Measurements from ENCODE around the gene PBX3. TPM values are rescaled to one million over a fixed set of nuclear protein-coding genes. Genes with fewer than 3 reads are reported as not detected.

The PBX3 gene
- total and polyA plus RNA-seq, 2 donors (not counting 1 experiment from before 2014, with no cell fraction given): 15.5 to 39.0 TPM

DNA sequence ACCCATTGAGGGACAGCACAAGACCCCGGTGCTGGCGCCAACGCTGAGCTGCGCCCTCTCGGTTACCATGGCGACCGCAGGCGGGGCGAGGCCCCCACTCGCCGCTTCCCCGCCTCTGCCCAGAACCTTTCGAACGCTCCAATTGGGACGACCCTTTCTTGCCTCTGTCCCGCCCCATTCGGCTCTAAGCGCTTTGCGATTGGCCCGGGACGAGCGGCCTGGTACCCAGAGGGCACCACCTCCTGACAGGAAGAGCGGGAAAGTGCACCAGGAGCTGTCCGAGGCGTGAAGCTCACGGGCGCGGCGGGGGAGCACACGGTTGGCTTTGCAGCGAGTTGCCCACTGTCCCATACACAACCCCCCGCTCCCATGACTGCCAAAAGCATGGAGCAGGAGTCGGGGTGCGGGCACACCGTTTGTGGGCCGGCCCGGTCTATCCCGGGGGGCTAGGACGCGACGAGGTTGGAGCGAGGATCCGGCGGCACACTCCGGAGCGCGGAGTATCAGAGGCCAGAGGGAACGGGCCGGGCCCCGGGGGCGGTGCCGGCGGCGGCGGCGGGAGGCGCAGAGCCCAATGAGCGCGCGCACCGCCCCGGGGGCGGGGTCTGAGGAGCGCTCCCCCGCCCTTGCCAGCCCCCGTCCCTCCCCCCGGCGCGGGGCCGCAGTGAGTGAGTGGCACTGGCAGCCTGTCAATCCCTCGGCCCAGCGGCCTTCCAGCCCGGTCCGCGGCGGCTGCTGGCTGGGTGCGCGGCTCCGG, 978 bp upstream of the PBX3 start:
- Mint-ChIP-seq H3K9me3 (ENCODE audit: insufficient read depth) (no peaks in the 10 kb centered on the region), H3K4me1 (peaks cover 36% of the 10 kb centered on the region), H3K27me3 (no peaks in the 10 kb centered on the region), H3K4me3 (peak overlapping the region; percentile 97), H3K27ac (peak overlapping the region; percentile 97)
- H3K27ac ChIP-seq (ENCODE audit: low read length in 2 of 2): peak overlapping the region; percentile 77 to 83
- H3K9me3 ChIP-seq (ENCODE audit: control extremely low read depth in 1 of 3, control insufficient read depth in 2 of 3, insufficient read depth in 1 of 3, low read length in 2 of 3): no peaks in the 10 kb centered on the region
- POLR2A ChIA-PET: interaction anchor here (0.7 to 1.5 kb wide), 2 partner anchors 39 to 343 kb away, joined by 3 to 11 read pairs; partner anchors contain the start of gene MAPKAP1
- peak overlapping the region; percentile 89 for H3K9ac ChIP-seq (ENCODE audit: low read length)
- under 1% methylated on average over 79 of the region's 79 CpGs for WGBS (ENCODE audit: insufficient coverage)
- TF ChIP-seq, protein P1, sequence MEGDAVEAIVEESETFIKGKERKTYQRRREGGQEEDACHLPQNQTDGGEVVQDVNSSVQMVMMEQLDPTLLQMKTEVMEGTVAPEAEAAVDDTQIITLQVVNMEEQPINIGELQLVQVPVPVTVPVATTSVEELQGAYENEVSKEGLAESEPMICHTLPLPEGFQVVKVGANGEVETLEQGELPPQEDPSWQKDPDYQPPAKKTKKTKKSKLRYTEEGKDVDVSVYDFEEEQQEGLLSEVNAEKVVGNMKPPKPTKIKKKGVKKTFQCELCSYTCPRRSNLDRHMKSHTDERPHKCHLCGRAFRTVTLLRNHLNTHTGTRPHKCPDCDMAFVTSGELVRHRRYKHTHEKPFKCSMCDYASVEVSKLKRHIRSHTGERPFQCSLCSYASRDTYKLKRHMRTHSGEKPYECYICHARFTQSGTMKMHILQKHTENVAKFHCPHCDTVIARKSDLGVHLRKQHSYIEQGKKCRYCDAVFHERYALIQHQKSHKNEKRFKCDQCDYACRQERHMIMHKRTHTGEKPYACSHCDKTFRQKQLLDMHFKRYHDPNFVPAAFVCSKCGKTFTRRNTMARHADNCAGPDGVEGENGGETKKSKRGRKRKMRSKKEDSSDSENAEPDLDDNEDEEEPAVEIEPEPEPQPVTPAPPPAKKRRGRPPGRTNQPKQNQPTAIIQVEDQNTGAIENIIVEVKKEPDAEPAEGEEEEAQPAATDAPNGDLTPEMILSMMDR (IDR thresholded peaks at IDR 0.05): no peak
- no peak for TF ChIP-seq EZH2 (IDR thresholded peaks at IDR 0.05; ENCODE audit: borderline replicate concordance, insufficient read depth, low read depth, low read length, poor library complexity, severe bottlenecking)
- ATAC-seq (ENCODE audit: low read depth): peak; percentile 81
- intact Hi-C loops (cut with micrococcal nuclease): loop anchor here (1.0 to 5.0 kb wide), 12 partner anchors 13 to 976 kb away; partner anchors contain the start of genes GOLGA1, HSPA5 and MAPKAP1
- H3K4me1 ChIP-seq (ENCODE audit: control insufficient read depth in 2 of 2, insufficient read depth in 2 of 2, low read length in 2 of 2): peaks cover 16% of the 10 kb centered on the region in 2 donors
- H4K20me1 ChIP-seq (ENCODE audit: control insufficient read depth, insufficient read depth, low read length, poor library complexity, severe bottlenecking): no peaks in the 10 kb centered on the region
- H3K27me3 ChIP-seq (replicated peaks in 1 of 4; ENCODE audit: control extremely low read depth in 1 of 4, control insufficient read depth in 3 of 4, insufficient read depth in 4 of 4, low read length in 3 of 4): no peaks in the 10 kb centered on the region
- no peaks in the 10 kb centered on the region for H3K36me3 ChIP-seq (replicated peaks in 1 of 2; ENCODE audit: control extremely low read depth in 1 of 2, control insufficient read depth in 1 of 2, extremely low read depth in 1 of 2, insufficient read depth in 2 of 2, low read length in 1 of 2)
- peaks cover 25% of the 10 kb centered on the region for H3K79me2 ChIP-seq (ENCODE audit: control insufficient read depth, insufficient read depth, low read length)
- H2AFZ ChIP-seq (ENCODE audit: insufficient read depth, low read depth, low read length, poor library complexity, severe bottlenecking): peak overlapping the region; percentile 83
- peak overlapping the region; percentile 96 for H3K4me2 ChIP-seq (replicated peaks; ENCODE audit: low read depth, low read length, poor library complexity, severe bottlenecking)
- peak overlapping the region; percentile 47 to 95 (median 82) for H3K4me3 ChIP-seq (ENCODE audit: control extremely low read depth in 1 of 5, extremely low read depth in 1 of 5, insufficient read depth in 1 of 5, low read depth in 2 of 5, low read length in 4 of 5)
- DNase-seq: peak; percentile 95
- CTCF ChIA-PET: interaction anchor here (0.9 to 1.9 kb wide), 6 partner anchors 13 to 745 kb away, joined by 3 to 5 read pairs (median 4); partner anchors contain the start of gene MAPKAP1

DNA sequence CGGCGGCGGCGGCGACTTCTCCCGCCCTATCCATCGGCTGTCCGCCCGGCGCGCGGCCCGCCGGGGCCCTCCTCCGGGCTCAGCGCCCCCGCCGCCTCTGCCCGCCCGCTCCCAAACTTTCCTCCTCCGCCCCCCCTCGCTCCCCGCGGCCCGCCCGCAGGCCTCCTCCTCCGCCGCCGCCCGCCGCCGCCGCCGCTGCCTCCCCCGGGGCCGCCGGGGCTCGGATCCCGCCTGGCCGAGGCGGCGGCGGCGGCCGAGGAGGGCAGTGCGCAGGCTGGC, 460 bp upstream of the PBX3 start:
- TF ChIP-seq, protein P1 (IDR thresholded peaks at IDR 0.05): no peak
- TF ChIP-seq EZH2 (IDR thresholded peaks at IDR 0.05; ENCODE audit: borderline replicate concordance, insufficient read depth, low read depth, low read length, poor library complexity, severe bottlenecking): no peak
- H3K27ac Mint-ChIP-seq: peak overlapping the region; percentile 97
- Histone ChIP-seq H3K79me2 (ENCODE audit: control insufficient read depth, insufficient read depth, low read length) (peaks cover 28% of the 10 kb centered on the region), H3K27ac (ENCODE audit: low read length in 2 of 2) (no peak overlapping the region), H3K36me3 (replicated peaks in 1 of 2; ENCODE audit: control extremely low read depth in 1 of 2, control insufficient read depth in 1 of 2, extremely low read depth in 1 of 2, insufficient read depth in 2 of 2, low read length in 1 of 2) (no peaks in the 10 kb centered on the region), H2AFZ (ENCODE audit: insufficient read depth, low read depth, low read length, poor library complexity, severe bottlenecking) (peak overlapping the region; percentile 83), H3K9me3 (ENCODE audit: control extremely low read depth in 1 of 3, control insufficient read depth in 2 of 3, insufficient read depth in 1 of 3, low read length in 2 of 3) (no peaks in the 10 kb centered on the region), H4K20me1 (ENCODE audit: control insufficient read depth, insufficient read depth, low read length, poor library complexity, severe bottlenecking) (no peaks in the 10 kb centered on the region), H3K4me1 (ENCODE audit: control insufficient read depth in 2 of 2, insufficient read depth in 2 of 2, low read length in 2 of 2) (peaks cover 16% of the 10 kb centered on the region in 2 donors), H3K4me2 (replicated peaks; ENCODE audit: low read depth, low read length, poor library complexity, severe bottlenecking) (peak overlapping the region; percentile 96), H3K9ac (ENCODE audit: low read length) (peak overlapping the region; percentile 89), H3K27me3 (replicated peaks in 1 of 4; ENCODE audit: control extremely low read depth in 1 of 4, control insufficient read depth in 3 of 4, insufficient read depth in 4 of 4, low read length in 3 of 4) (no peaks in the 10 kb centered on the region), H3K4me3 (ENCODE audit: control extremely low read depth in 1 of 5, extremely low read depth in 1 of 5, insufficient read depth in 1 of 5, low read depth in 2 of 5, low read length in 4 of 5) (peak overlapping the region in 3 of 5 experiments; percentile 79 to 95 (median 82))
- intact Hi-C loops (cut with micrococcal nuclease): loop anchor here (1.0 to 5.0 kb wide), 12 partner anchors 13 to 976 kb away; partner anchors contain the start of genes GOLGA1, HSPA5 and MAPKAP1
- ChIA-PET POLR2A (interaction anchor here (1.5 kb wide), 1 partner anchor 40 kb away, joined by 11 read pairs; the partner anchor contains the start of gene MAPKAP1), CTCF (interaction anchor here (1.3 kb wide), 1 partner anchor 40 kb away, joined by 3 read pairs; the partner anchor contains the start of gene MAPKAP1)
- H3K9me3 Mint-ChIP-seq (ENCODE audit: insufficient read depth): no peaks in the 10 kb centered on the region
- WGBS (ENCODE audit: insufficient coverage): under 1% methylated on average over 46 of the region's 46 CpGs
- DNase-seq (no peak), ATAC-seq (ENCODE audit: low read depth) (peak; percentile 8)
- H3K4me1 Mint-ChIP-seq: peaks cover 38% of the 10 kb centered on the region
- H3K4me3 Mint-ChIP-seq: peak overlapping the region; percentile 97
- H3K27me3 Mint-ChIP-seq: no peaks in the 10 kb centered on the region

Measured in B cell (primary cell).